HEK293 (cell line): ENCODE measurements around the gene NCOA7.

Source experiments
- CTCF ChIP-seq: fragments of 450-650 bp; formaldehyde crosslinking; IDR thresholded peaks from 2 replicates; pipeline ENCODE4 v1.5.1; 2016; ENCODE audit warnings: missing biosample characterization, missing genetic modification characterization
- REST ChIP-seq: fragments of 450-650 bp; formaldehyde crosslinking; IDR thresholded peaks from 2 replicates; pipeline ENCODE4 v1.5.1; 2016; ENCODE audit warnings: missing biosample characterization, missing genetic modification characterization
- SP2 ChIP-seq: fragments of 450-650 bp; formaldehyde crosslinking; IDR thresholded peaks from 2 replicates; pipeline ENCODE4 v1.5.1; 2016; ENCODE audit warnings: missing biosample characterization, missing genetic modification characterization
- ZNF510 ChIP-seq: fragments of 450-650 bp; formaldehyde crosslinking; IDR thresholded peaks from 2 replicates; pipeline ENCODE4 v1.5.1; 2018; ENCODE audit warnings: mild to moderate bottlenecking, missing genetic modification characterization, missing biosample characterization; ENCODE audit not compliant: insufficient replicate concordance
- ZNF561 ChIP-seq: fragments of 450-650 bp; IDR thresholded peaks from 2 replicates; pipeline ENCODE4 v1.5.1; 2018; ENCODE audit warnings: missing biosample characterization, missing genetic modification characterization, borderline replicate concordance

- TF ChIP-seq ZNF510 (tag by site-specific recombination) (no peak), REST (tag by site-specific recombination) (no peak), SP2 (no peak), ZNF561 (tag by site-specific recombination) (no peak), CTCF (tag by site-specific recombination) (no peak)
These were observed 173.1 kb downstream of the NCOA7 start for GRCh38 chr6:125963817-125964216.
